AG10803 (cell line): ENCODE measurements around the gene PTPRG.

Source experiments
- DNase-seq: peaks from one replicate; pipeline ENCODE4 v3.0.0; 2010; ENCODE audit warnings: low read depth
- H3K4me3 ChIP-seq: 2 replicates; pipeline ENCODE4 v1.5.1; 2011; ENCODE audit warnings: mild to moderate bottlenecking, low read length, control low read depth
- TF ChIP-seq, protein P1 (sequence below): conservative IDR thresholded peaks from 2 replicates; pipeline ENCODE4 v1.5.1; 2011; ENCODE audit warnings: mild to moderate bottlenecking, low read length, control low read depth, inconsistent platforms

PTPRG gene

GRCh38 chr3:62276658-62277180 lies 715.3 kb downstream of the PTPRG start:
- no peak for DNase-seq
- H3K4me3 ChIP-seq: no peak overlapping the region
- TF ChIP-seq, protein P1, sequence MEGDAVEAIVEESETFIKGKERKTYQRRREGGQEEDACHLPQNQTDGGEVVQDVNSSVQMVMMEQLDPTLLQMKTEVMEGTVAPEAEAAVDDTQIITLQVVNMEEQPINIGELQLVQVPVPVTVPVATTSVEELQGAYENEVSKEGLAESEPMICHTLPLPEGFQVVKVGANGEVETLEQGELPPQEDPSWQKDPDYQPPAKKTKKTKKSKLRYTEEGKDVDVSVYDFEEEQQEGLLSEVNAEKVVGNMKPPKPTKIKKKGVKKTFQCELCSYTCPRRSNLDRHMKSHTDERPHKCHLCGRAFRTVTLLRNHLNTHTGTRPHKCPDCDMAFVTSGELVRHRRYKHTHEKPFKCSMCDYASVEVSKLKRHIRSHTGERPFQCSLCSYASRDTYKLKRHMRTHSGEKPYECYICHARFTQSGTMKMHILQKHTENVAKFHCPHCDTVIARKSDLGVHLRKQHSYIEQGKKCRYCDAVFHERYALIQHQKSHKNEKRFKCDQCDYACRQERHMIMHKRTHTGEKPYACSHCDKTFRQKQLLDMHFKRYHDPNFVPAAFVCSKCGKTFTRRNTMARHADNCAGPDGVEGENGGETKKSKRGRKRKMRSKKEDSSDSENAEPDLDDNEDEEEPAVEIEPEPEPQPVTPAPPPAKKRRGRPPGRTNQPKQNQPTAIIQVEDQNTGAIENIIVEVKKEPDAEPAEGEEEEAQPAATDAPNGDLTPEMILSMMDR: no peak

DNA sequence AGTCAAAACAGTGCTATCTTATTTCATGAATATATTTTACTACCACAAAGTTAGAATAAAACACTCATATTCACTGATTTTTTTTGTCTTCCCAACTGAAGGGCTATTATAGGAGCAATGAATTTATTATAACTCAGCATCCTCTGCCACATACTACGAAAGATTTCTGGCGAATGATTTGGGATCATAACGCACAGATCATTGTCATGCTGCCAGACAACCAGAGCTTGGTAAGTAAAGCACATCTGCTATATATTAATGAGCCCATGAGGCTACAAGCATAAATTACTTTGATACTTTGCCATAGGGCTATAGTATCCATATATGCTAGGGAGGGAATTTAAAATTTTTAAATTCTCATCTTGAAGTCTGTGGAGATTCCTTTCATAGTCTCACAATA lies 716.1 kb downstream of the PTPRG start:
- TF ChIP-seq, protein P1: no peak
- no peak overlapping the region for H3K4me3 ChIP-seq
- peak; percentile 7 for DNase-seq

- DNase-seq: no peak
- TF ChIP-seq, protein P1: no peak
- no peak overlapping the region for H3K4me3 ChIP-seq
Measured at GRCh38 chr3:62277986-62278385, 716.6 kb downstream of the PTPRG start.

- no peak for DNase-seq
- TF ChIP-seq, protein P1: no peak
- H3K4me3 ChIP-seq: no peak overlapping the region
Measured at GRCh38 chr3:62281726-62282125, 720.4 kb downstream of the PTPRG start.

- no peak overlapping the region for H3K4me3 ChIP-seq
- TF ChIP-seq, protein P1: no peak
- DNase-seq: no peak
Measured at GRCh38 chr3:62284442-62284841, 723.1 kb downstream of the PTPRG start.

DNA sequence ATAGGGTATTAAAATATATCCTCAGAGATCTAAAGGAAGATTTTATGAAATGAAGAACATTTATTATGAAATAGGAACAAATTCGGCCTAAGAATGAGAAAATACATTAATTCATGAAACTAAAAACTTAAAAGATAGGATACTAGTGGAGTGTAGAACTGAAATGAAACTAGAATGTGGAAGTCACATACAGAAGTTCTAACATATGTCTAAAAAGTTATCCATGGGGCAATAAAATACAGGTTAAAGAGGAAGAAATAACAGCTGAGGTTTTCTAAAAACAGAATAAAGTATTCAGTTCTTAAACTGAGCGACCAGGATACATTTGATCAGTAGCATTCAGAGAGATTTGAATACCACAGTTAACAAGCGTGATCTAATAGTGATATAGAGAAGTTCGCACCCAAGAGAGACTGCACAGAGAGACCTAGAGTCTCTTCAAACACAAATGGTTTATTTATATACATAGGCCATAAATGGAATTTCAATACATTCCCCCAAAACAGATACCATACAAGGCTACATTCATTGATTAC lies 726.1 kb downstream of the PTPRG start:
- H3K4me3 ChIP-seq: no peak overlapping the region
- TF ChIP-seq, protein P1: no peak
- no peak for DNase-seq

DNA sequence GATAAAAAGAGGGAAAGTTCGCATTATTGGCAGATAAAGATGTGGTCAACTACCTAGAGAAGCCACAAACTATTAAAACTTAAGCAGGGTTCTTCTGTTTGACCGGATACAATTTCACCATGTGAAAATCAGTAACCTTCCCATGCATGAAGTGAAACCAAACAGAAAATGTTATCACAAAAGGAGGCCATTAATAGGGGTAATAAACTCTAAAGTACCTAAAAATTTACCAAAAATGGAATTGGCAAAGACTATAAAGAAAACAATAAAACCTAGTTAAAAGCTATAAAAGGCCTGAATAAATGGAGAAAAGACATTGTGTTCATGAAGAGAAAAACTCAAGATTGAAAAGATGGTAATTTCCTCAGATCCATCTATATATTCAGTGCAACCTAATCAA lies 728.6 kb downstream of the PTPRG start:
- H3K4me3 ChIP-seq: no peak overlapping the region
- no peak for DNase-seq
- TF ChIP-seq, protein P1: no peak
